Measurements from ENCODE around the gene STAT2. TPM values are rescaled to one million over a fixed set of nuclear protein-coding genes. Genes with fewer than 3 reads are reported as not detected.
A peak's percentile ranks its signal among the peaks of the same experiment; 100 is the strongest.

The STAT2 gene
- total RNA-seq, 1 donor from 2014 or later, result 163 TPM

- TF ChIP-seq CTCF (IDR thresholded peaks at IDR 0.05; ENCODE audit: unreplicated experiment), result no peak
- Mint-ChIP-seq H3K4me1 (ENCODE audit: low read depth) (peaks cover 9% of the 10 kb centered on the region), H3K27ac (peak overlapping the region; percentile 99), H3K9me3 (ENCODE audit: low read depth) (no peaks in the 10 kb centered on the region), H3K4me3 (ENCODE audit: low read depth) (peak overlapping the region; percentile 89), H3K36me3 (ENCODE audit: insufficient read depth) (no peaks in the 10 kb centered on the region), H3K27me3 (no peaks in the 10 kb centered on the region)
- DNase-seq (ENCODE audit: low spot score, unreplicated experiment), result no peak
These were observed 25.5 kb downstream of the STAT2 start for GRCh38 chr12:56334490-56334793.

GRCh38 chr12:56333679-56334489 is 26.0 kb downstream of the STAT2 start, which contains the start of gene PAN2:
PAN2 (minus strand) TSS chr12:56334000; CDS start chr12:56333094, 906 bp downstream.
- Mint-ChIP-seq H3K36me3 (ENCODE audit: insufficient read depth) (no peaks in the 10 kb centered on the region), H3K4me1 (ENCODE audit: low read depth) (peaks cover 9% of the 10 kb centered on the region), H3K27me3 (no peaks in the 10 kb centered on the region), H3K9me3 (ENCODE audit: low read depth) (no peaks in the 10 kb centered on the region), H3K4me3 (ENCODE audit: low read depth) (peak within 1 kb of the TSS; percentile 89), H3K27ac (peak within 1 kb of the TSS; percentile 99)
- peak; percentile 76 for TF ChIP-seq CTCF (IDR thresholded peaks at IDR 0.05; ENCODE audit: unreplicated experiment)
- DNase-seq (ENCODE audit: low spot score, unreplicated experiment), result peak; percentile 79

- Mint-ChIP-seq H3K36me3 (ENCODE audit: insufficient read depth) (no peaks in the 10 kb centered on the region), H3K4me3 (ENCODE audit: low read depth) (peak overlapping the region; percentile 89), H3K27ac (peak overlapping the region; percentile 99), H3K9me3 (ENCODE audit: low read depth) (no peaks in the 10 kb centered on the region), H3K27me3 (no peaks in the 10 kb centered on the region), H3K4me1 (ENCODE audit: low read depth) (peaks cover 11% of the 10 kb centered on the region)
- TF ChIP-seq CTCF (IDR thresholded peaks at IDR 0.05; ENCODE audit: unreplicated experiment), result no peak
- DNase-seq (ENCODE audit: low spot score, unreplicated experiment), result no peak
These were observed 26.7 kb downstream of the STAT2 start for GRCh38 chr12:56333197-56333678.

- Mint-ChIP-seq H3K36me3 (ENCODE audit: insufficient read depth) (no peaks in the 10 kb centered on the region), H3K4me3 (ENCODE audit: low read depth) (peak overlapping the region; percentile 89), H3K4me1 (ENCODE audit: low read depth) (peaks cover 11% of the 10 kb centered on the region), H3K27ac (peak overlapping the region; percentile 99), H3K9me3 (ENCODE audit: low read depth) (no peaks in the 10 kb centered on the region), H3K27me3 (no peaks in the 10 kb centered on the region)
- no peak for DNase-seq (ENCODE audit: low spot score, unreplicated experiment)
- TF ChIP-seq CTCF (IDR thresholded peaks at IDR 0.05; ENCODE audit: unreplicated experiment), result no peak
These were observed 27.3 kb downstream of the STAT2 start for GRCh38 chr12:56332512-56333196.

- Mint-ChIP-seq H3K4me1 (ENCODE audit: low read depth) (peaks cover 11% of the 10 kb centered on the region), H3K4me3 (ENCODE audit: low read depth) (no peak overlapping the region), H3K27me3 (no peaks in the 10 kb centered on the region), H3K36me3 (ENCODE audit: insufficient read depth) (peaks cover 2% of the 10 kb centered on the region), H3K27ac (peak overlapping the region; percentile 13), H3K9me3 (ENCODE audit: low read depth) (no peaks in the 10 kb centered on the region)
- DNase-seq (ENCODE audit: low spot score, unreplicated experiment), result no peak
- no peak for TF ChIP-seq CTCF (IDR thresholded peaks at IDR 0.05; ENCODE audit: unreplicated experiment)
These were observed 28.9 kb downstream of the STAT2 start for GRCh38 chr12:56330936-56331490.
